Astrocyte of the cerebellum (primary cell): ENCODE data around the gene TRPC4.

Experiments
- DNase-seq: peaks from one replicate; pipeline ENCODE4 v3.0.0-alpha.2; 2011; ENCODE audit warnings: low read depth
- H3K4me3 ChIP-seq: 2 replicates; pipeline ENCODE4 v1.5.1; 2011; ENCODE audit warnings: mild to moderate bottlenecking, low read depth, low read length, moderate library complexity
- in situ Hi-C: cut with HindIII; loops from 2 replicates; pipeline ENCODE4 v1.10.0; 2017; ENCODE audit warnings: low sequenced_read_pairs
- TF ChIP-seq, protein P1 (sequence below): IDR thresholded peaks from 2 replicates; pipeline ENCODE4 v1.5.1; 2012; ENCODE audit warnings: low read length, low read depth, moderate library complexity, mild to moderate bottlenecking; ENCODE audit errors: missing control alignments

TRPC4 gene

DNA sequence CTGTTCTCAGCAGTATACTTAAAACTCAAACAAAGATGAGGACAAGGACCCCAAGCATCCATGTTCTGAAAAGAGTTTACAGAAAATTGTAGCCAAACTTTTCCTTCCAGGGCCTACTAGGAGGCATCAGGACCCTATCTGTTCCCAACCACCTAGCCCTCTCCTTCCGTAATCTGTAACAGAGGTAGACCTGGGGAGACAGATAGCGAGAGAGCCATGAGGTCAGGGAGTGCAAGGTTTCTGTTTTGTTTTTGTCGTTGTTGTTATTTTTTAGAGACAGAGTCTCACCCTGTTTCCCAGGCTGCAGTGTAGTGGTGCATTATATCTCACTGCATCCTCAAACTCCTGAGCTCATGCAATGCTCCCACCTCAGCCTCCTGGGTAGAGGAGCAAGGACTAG, 187.1 kb downstream of the TRPC4 start:
- no peak for DNase-seq
- in situ Hi-C loops, result no loop called here
- TF ChIP-seq, protein P1, sequence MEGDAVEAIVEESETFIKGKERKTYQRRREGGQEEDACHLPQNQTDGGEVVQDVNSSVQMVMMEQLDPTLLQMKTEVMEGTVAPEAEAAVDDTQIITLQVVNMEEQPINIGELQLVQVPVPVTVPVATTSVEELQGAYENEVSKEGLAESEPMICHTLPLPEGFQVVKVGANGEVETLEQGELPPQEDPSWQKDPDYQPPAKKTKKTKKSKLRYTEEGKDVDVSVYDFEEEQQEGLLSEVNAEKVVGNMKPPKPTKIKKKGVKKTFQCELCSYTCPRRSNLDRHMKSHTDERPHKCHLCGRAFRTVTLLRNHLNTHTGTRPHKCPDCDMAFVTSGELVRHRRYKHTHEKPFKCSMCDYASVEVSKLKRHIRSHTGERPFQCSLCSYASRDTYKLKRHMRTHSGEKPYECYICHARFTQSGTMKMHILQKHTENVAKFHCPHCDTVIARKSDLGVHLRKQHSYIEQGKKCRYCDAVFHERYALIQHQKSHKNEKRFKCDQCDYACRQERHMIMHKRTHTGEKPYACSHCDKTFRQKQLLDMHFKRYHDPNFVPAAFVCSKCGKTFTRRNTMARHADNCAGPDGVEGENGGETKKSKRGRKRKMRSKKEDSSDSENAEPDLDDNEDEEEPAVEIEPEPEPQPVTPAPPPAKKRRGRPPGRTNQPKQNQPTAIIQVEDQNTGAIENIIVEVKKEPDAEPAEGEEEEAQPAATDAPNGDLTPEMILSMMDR, result no peak
- no peak overlapping the region for H3K4me3 ChIP-seq

DNA sequence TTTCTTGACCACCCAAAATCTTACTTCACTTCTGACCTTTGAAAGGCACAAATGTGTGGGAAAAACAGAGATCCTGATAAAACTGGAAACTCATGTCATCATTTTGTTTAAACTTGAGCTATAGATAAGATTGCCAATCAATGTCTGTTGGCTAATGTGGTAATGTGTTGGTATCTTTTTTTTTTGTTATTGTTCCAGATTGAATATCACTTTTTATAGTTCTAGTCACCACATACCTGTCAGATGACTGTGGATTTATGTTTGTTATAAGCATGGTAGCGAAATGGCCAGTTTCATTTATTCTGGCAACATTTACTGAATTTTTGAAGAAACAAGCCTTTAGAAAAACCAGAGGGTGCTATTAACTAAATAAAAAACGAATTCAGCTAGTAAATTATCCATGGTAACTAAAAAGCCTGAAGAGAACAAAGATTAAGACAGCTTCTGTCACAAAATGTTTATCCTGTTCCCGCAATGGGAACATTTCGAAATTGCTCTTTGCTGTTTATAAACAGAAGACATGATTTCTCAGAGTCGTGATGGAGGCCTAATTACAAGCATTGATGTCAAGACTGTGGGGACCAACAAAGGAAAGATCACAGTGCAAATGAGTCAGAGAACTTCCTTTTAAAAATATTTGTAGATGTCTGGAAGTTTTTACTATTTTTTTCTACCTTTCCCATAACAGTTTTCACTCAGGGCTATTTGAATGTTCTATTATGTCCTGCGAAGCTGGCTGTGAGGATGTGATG, 188.1 kb downstream of the TRPC4 start:
- peak; percentile 78 for DNase-seq
- H3K4me3 ChIP-seq, result no peak overlapping the region
- in situ Hi-C loops, result no loop called here
- TF ChIP-seq, protein P1, result no peak

DNA sequence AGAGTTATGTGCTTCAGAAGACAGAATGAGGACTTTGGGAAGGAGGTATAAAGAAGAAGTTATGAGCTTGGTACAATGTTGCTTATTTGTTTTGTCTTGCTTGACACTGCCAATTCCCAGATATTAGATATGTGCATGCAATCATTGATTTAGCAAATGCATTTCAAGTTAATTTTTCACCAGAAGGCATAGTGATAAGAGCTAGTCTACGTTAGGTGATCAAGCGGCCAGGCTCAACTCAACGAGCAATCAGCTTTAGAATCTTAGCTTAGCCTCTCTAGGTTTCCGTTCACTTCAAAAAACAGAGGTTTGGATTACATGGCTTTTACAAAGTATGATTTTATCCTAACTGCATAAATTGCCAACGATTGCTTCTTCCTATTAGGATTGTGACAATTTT, 189.4 kb downstream of the TRPC4 start:
- TF ChIP-seq, protein P1, result no peak
- in situ Hi-C loops, result no loop called here
- no peak for DNase-seq
- no peak overlapping the region for H3K4me3 ChIP-seq

DNA sequence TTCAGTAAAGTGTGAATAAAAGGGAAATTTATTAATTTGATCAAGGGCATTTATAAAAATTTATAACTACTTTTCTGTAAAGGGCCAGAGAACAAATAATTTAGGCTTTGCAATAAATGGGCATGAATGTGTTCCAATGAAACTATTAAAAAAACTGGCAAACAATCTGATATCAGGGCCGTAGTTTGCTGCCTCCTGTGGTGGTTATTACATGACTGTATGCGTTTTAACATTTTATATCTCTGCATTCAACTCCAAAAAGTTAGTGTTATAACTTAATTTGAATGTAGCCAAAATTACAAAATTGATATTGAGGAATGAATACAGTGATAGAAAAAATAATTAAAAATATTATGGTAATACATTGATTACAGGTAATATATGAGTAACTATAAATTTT, 190.5 kb downstream of the TRPC4 start:
- in situ Hi-C loops, result no loop called here
- TF ChIP-seq, protein P1, result peak; percentile 24
- H3K4me3 ChIP-seq, result no peak overlapping the region
- no peak for DNase-seq

DNA sequence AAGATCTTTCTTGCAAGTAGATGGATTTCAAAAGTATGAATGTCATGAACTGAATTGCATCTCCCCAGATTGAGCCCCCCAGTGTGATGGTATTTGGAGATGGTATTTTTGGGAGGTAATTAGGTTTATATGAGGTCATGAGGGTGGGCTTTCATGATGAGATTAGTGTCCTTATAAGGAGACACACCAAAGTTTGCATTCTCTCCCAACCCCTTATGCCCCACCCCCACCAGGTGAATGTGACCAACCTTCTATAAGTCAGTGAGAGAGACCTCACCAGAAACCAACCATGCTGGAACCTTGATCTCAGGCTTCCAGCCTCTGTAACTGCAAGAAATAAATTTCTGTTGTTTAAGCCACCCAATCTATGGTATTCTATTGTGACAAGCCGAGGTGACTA, 199.7 kb downstream of the TRPC4 start:
- TF ChIP-seq, protein P1, result no peak
- in situ Hi-C loops, result no loop called here
- H3K4me3 ChIP-seq, result no peak overlapping the region
- DNase-seq, result no peak

DNA sequence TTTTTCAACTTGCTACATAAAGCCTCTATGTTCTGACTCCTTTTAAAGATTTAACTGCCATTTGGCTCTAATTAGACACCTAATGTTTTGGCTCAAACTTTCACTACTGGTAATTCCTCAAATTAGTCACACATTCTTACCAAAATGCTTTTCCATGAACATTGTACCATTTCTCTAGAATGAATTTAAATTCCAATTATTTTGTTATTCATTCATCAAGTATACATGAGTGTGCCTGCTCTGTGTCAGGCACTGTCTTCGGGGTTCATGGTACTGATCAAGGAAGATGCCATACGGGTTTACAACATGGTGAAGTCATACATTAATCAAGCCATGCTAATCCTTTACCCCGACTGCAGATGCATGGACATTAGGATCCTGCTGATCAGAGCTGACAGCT, 201.9 kb downstream of the TRPC4 start:
- in situ Hi-C loops, result no loop called here
- TF ChIP-seq, protein P1, result no peak
- H3K4me3 ChIP-seq, result no peak overlapping the region
- DNase-seq, result no peak
